Measurements from ENCODE around the gene PGGHG. TPM values are rescaled to one million over a fixed set of nuclear protein-coding genes. Genes with fewer than 3 reads are reported as not detected.

The PGGHG gene
- polyA plus RNA-seq, 1 donor from 2014 or later: 2.1 TPM

- Histone ChIP-seq H3K9ac (ENCODE audit: low read length) (no peak overlapping the region), H2AFZ (ENCODE audit: low read depth, low read length) (no peak overlapping the region), H3K36me3 (ENCODE audit: insufficient read depth, low read length) (no peaks in the 10 kb centered on the region), H3K9me2 (ENCODE audit: insufficient read depth, low read length) (no peaks in the 10 kb centered on the region), H3K4me2 (ENCODE audit: low read length) (no peak overlapping the region), H4K20me1 (ENCODE audit: insufficient read depth) (no peaks in the 10 kb centered on the region), H3K9me3 (ENCODE audit: low read length) (no peaks in the 10 kb centered on the region), H3K27me3 (ENCODE audit: insufficient read depth, low read depth, low read length) (no peaks in the 10 kb centered on the region), H3K27ac (ENCODE audit: low read length) (no peak overlapping the region), H3F3A (ENCODE audit: insufficient read depth, low read length, poor library complexity, severe bottlenecking) (no peaks in the 10 kb centered on the region), H3K4me3 (ENCODE audit: low read length) (no peak overlapping the region), H3K79me2 (replicated peaks; ENCODE audit: insufficient read depth, low read length) (no peaks in the 10 kb centered on the region)
- TF ChIP-seq POLR2AphosphoS5 (IDR thresholded peaks at IDR 0.05) (no peak), REST (IDR thresholded peaks at IDR 0.05; ENCODE audit: borderline replicate concordance) (no peak), EP300 (conservative IDR thresholded peaks at IDR 0.05; ENCODE audit: poor library complexity, severe bottlenecking) (no peak), EZH2 (IDR thresholded peaks at IDR 0.05; ENCODE audit: borderline replicate concordance, insufficient read depth, low read length, poor library complexity, severe bottlenecking) (no peak), TAF1 (IDR thresholded peaks at IDR 0.05; ENCODE audit: low read depth) (no peak), MXI1 (conservative IDR thresholded peaks at IDR 0.05; ENCODE audit: poor library complexity, severe bottlenecking) (no peak)
These were observed 48.8 kb downstream of the PGGHG start for GRCh38 chr11:337711-338110.

- Histone ChIP-seq H3K9me3 (ENCODE audit: low read length) (no peaks in the 10 kb centered on the region), H4K20me1 (ENCODE audit: insufficient read depth) (no peaks in the 10 kb centered on the region), H3K79me2 (replicated peaks; ENCODE audit: insufficient read depth, low read length) (no peaks in the 10 kb centered on the region), H3K9me2 (ENCODE audit: insufficient read depth, low read length) (no peaks in the 10 kb centered on the region), H3K9ac (ENCODE audit: low read length) (no peak overlapping the region), H3K4me3 (ENCODE audit: low read length) (no peak overlapping the region), H2AFZ (ENCODE audit: low read depth, low read length) (no peak overlapping the region), H3K27me3 (ENCODE audit: insufficient read depth, low read depth, low read length) (no peaks in the 10 kb centered on the region), H3K27ac (ENCODE audit: low read length) (no peak overlapping the region), H3F3A (ENCODE audit: insufficient read depth, low read length, poor library complexity, severe bottlenecking) (no peaks in the 10 kb centered on the region), H3K4me2 (ENCODE audit: low read length) (no peak overlapping the region), H3K36me3 (ENCODE audit: insufficient read depth, low read length) (no peaks in the 10 kb centered on the region)
- TF ChIP-seq POLR2AphosphoS5 (IDR thresholded peaks at IDR 0.05) (no peak), SMC3 (conservative IDR thresholded peaks at IDR 0.05; ENCODE audit: poor library complexity) (no peak), EZH2 (IDR thresholded peaks at IDR 0.05; ENCODE audit: borderline replicate concordance, insufficient read depth, low read length, poor library complexity, severe bottlenecking) (no peak), RAD21 (conservative IDR thresholded peaks at IDR 0.05) (no peak), CTCF (IDR thresholded peaks at IDR 0.05; ENCODE audit: poor library complexity, severe bottlenecking) (no peak), TAF1 (IDR thresholded peaks at IDR 0.05; ENCODE audit: low read depth) (no peak), MXI1 (conservative IDR thresholded peaks at IDR 0.05; ENCODE audit: poor library complexity, severe bottlenecking) (no peak), EP300 (conservative IDR thresholded peaks at IDR 0.05; ENCODE audit: poor library complexity, severe bottlenecking) (no peak), REST (IDR thresholded peaks at IDR 0.05; ENCODE audit: borderline replicate concordance) (no peak)
These were observed 51.0 kb downstream of the PGGHG start for GRCh38 chr11:339963-340362.

All from neural cell (in vitro differentiated cells).